ENCODE results near the gene PLCXD1.

DNA sequence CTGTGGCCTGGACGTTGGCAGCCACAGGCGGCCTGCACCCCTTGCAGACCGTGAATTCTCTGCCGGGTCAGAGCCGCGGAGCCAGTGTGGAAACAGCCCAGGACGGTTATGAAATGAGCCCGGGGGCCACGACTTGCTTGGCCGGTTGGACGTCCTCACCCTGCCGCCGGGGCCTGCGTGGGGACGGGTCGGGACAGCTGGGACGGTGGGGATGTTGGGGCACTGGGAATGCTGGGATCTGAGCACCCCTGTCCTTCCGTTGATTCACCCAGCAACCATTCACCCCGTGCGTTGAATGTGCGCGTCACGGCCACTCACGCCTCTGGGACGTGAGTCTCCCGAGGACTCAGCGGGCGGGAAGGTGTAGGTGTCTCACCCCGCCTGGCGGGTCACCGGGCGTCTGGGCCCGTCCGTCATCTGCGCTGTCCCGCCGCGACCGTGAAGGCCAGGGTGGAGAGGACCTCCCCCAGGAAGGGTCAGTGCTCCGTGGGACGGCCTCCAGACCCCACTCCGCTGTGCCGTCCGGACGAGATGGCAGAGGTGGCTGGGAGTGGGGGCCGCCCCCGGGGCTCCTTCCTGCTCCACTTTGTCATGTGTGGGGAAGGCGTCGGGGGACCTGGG, 4.5 kb upstream of the PLCXD1 start:
- TF ChIP-seq, protein P1, sequence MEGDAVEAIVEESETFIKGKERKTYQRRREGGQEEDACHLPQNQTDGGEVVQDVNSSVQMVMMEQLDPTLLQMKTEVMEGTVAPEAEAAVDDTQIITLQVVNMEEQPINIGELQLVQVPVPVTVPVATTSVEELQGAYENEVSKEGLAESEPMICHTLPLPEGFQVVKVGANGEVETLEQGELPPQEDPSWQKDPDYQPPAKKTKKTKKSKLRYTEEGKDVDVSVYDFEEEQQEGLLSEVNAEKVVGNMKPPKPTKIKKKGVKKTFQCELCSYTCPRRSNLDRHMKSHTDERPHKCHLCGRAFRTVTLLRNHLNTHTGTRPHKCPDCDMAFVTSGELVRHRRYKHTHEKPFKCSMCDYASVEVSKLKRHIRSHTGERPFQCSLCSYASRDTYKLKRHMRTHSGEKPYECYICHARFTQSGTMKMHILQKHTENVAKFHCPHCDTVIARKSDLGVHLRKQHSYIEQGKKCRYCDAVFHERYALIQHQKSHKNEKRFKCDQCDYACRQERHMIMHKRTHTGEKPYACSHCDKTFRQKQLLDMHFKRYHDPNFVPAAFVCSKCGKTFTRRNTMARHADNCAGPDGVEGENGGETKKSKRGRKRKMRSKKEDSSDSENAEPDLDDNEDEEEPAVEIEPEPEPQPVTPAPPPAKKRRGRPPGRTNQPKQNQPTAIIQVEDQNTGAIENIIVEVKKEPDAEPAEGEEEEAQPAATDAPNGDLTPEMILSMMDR (IDR thresholded peaks at IDR 0.05 in 8 of 11, conservative IDR thresholded peaks at IDR 0.05 in 3 of 11): no peak
- no peak for TF ChIP-seq POLR2AphosphoS5 (IDR thresholded peaks at IDR 0.05)

Data from spleen (tissue), 7 donors.